Measurements from ENCODE around the gene PEAR1.

Gene PEAR1

GRCh38 chr1:156936191-156936590, 42.7 kb downstream of the PEAR1 start:
- DNase-seq (ENCODE audit: low read depth, low spot score) = no peak
- Histone ChIP-seq H3K4me3 (no peak overlapping the region), H3K9me3 (ENCODE audit: low read depth, low read length) (no peaks in the 10 kb centered on the region), H3K27ac (no peak overlapping the region), H3K36me3 (ENCODE audit: insufficient read depth, low read length) (no peaks in the 10 kb centered on the region), H3K9ac (ENCODE audit: insufficient read length) (no peak overlapping the region)
- no peak for TF ChIP-seq POLR2AphosphoS5 (IDR thresholded peaks at IDR 0.05; ENCODE audit: borderline replicate concordance, low read depth, low read length)
- TF ChIP-seq EZH2 (IDR thresholded peaks at IDR 0.05) = no peak
- no peak for TF ChIP-seq FOXP2 (optimal IDR thresholded peaks at IDR 0.05; ENCODE audit: control extremely low read depth, extremely low read length, insufficient read depth)

- no peak for DNase-seq (ENCODE audit: low read depth, low spot score)
- no peaks in the 10 kb centered on the region for H3K36me3 ChIP-seq (ENCODE audit: insufficient read depth, low read length)
- no peaks in the 10 kb centered on the region for H3K9me3 ChIP-seq (ENCODE audit: low read depth, low read length)
- H3K27ac ChIP-seq = no peak overlapping the region
- TF ChIP-seq EZH2 (IDR thresholded peaks at IDR 0.05) (no peak), FOXP2 (optimal IDR thresholded peaks at IDR 0.05; ENCODE audit: control extremely low read depth, extremely low read length, insufficient read depth) (no peak), POLR2AphosphoS5 (IDR thresholded peaks at IDR 0.05; ENCODE audit: borderline replicate concordance, low read depth, low read length) (no peak)
- no peak overlapping the region for H3K9ac ChIP-seq (ENCODE audit: insufficient read length)
- H3K4me3 ChIP-seq = no peak overlapping the region
Measured at GRCh38 chr1:156936721-156937220, 43.3 kb downstream of the PEAR1 start.

GRCh38 chr1:156937883-156938282, 44.4 kb downstream of the PEAR1 start:
- TF ChIP-seq FOXP2 (optimal IDR thresholded peaks at IDR 0.05; ENCODE audit: control extremely low read depth, extremely low read length, insufficient read depth) (no peak), POLR2AphosphoS5 (IDR thresholded peaks at IDR 0.05; ENCODE audit: borderline replicate concordance, low read depth, low read length) (no peak), EZH2 (IDR thresholded peaks at IDR 0.05) (no peak)
- Histone ChIP-seq H3K9ac (ENCODE audit: insufficient read length) (no peak overlapping the region), H3K27ac (no peak overlapping the region), H3K4me3 (no peak overlapping the region), H3K36me3 (ENCODE audit: insufficient read depth, low read length) (no peaks in the 10 kb centered on the region), H3K9me3 (ENCODE audit: low read depth, low read length) (no peaks in the 10 kb centered on the region)
- no peak for DNase-seq (ENCODE audit: low read depth, low spot score)

GRCh38 chr1:156938813-156939212, 45.3 kb downstream of the PEAR1 start:
- no peak for TF ChIP-seq EZH2 (IDR thresholded peaks at IDR 0.05)
- no peak for TF ChIP-seq POLR2AphosphoS5 (IDR thresholded peaks at IDR 0.05; ENCODE audit: borderline replicate concordance, low read depth, low read length)
- TF ChIP-seq FOXP2 (optimal IDR thresholded peaks at IDR 0.05; ENCODE audit: control extremely low read depth, extremely low read length, insufficient read depth) = no peak
- Histone ChIP-seq H3K27ac (no peak overlapping the region), H3K4me3 (no peak overlapping the region), H3K36me3 (ENCODE audit: insufficient read depth, low read length) (no peaks in the 10 kb centered on the region), H3K9me3 (ENCODE audit: low read depth, low read length) (no peaks in the 10 kb centered on the region), H3K9ac (ENCODE audit: insufficient read length) (no peak overlapping the region)
- no peak for DNase-seq (ENCODE audit: low read depth, low spot score)

DNA sequence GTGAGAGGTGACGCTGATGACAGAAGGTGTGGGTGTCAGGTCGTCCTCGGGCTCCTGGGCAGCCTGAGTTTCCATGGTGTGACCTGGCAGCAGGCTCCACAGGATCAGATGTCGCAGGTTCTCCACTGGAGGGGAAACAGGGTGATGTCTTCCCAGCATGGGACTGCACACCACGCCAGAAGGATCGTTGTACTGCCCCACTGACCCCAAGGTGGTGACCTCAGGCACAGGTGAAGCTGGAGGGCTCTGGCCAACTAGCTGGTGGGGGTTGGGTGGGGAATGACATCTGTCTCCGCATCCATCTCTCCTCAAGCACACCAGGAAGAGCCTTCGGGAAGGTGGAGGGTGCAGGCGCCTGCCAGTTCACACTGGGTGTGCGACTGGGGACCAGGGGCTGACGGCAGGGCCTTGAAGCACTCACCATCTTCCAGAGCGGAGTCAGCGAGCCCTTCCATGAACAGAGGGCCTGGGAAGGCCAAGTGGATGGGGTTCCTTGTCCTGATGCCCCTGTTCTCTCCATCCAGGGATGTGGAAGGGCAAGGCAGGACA, 46.3 kb downstream of the PEAR1 start:
- H3K27ac ChIP-seq = no peak overlapping the region
- no peak overlapping the region for H3K9ac ChIP-seq (ENCODE audit: insufficient read length)
- H3K4me3 ChIP-seq = no peak overlapping the region
- DNase-seq (ENCODE audit: low read depth, low spot score) = no peak
- H3K36me3 ChIP-seq (ENCODE audit: insufficient read depth, low read length) = no peaks in the 10 kb centered on the region; the same call in 1 of the 2 replicates
- H3K9me3 ChIP-seq (ENCODE audit: low read depth, low read length) = no peaks in the 10 kb centered on the region
- TF ChIP-seq EZH2 (IDR thresholded peaks at IDR 0.05) (no peak), FOXP2 (optimal IDR thresholded peaks at IDR 0.05; ENCODE audit: control extremely low read depth, extremely low read length, insufficient read depth) (no peak), POLR2AphosphoS5 (IDR thresholded peaks at IDR 0.05; ENCODE audit: borderline replicate concordance, low read depth, low read length) (no peak)

- no peak for TF ChIP-seq POLR2AphosphoS5 (IDR thresholded peaks at IDR 0.05; ENCODE audit: borderline replicate concordance, low read depth, low read length)
- no peak for TF ChIP-seq FOXP2 (optimal IDR thresholded peaks at IDR 0.05; ENCODE audit: control extremely low read depth, extremely low read length, insufficient read depth)
- no peak for TF ChIP-seq EZH2 (IDR thresholded peaks at IDR 0.05)
- H3K27ac ChIP-seq = no peak overlapping the region
- no peaks in the 10 kb centered on the region for H3K9me3 ChIP-seq (ENCODE audit: low read depth, low read length)
- H3K36me3 ChIP-seq (ENCODE audit: insufficient read depth, low read length) = no peaks in the 10 kb centered on the region; the same call in 1 of the 2 replicates
- no peak overlapping the region for H3K4me3 ChIP-seq
- no peak for DNase-seq (ENCODE audit: low read depth, low spot score)
- no peak overlapping the region for H3K9ac ChIP-seq (ENCODE audit: insufficient read length)
Measured at GRCh38 chr1:156941675-156942074, 48.2 kb downstream of the PEAR1 start.

- Histone ChIP-seq H3K36me3 (ENCODE audit: insufficient read depth, low read length) (no peaks in the 10 kb centered on the region; the same call in 1 of the 2 replicates), H3K9ac (ENCODE audit: insufficient read length) (no peak overlapping the region), H3K4me3 (no peak overlapping the region), H3K9me3 (ENCODE audit: low read depth, low read length) (no peaks in the 10 kb centered on the region), H3K27ac (no peak overlapping the region)
- TF ChIP-seq FOXP2 (optimal IDR thresholded peaks at IDR 0.05; ENCODE audit: control extremely low read depth, extremely low read length, insufficient read depth) (no peak), POLR2AphosphoS5 (IDR thresholded peaks at IDR 0.05; ENCODE audit: borderline replicate concordance, low read depth, low read length) (no peak), EZH2 (IDR thresholded peaks at IDR 0.05) (no peak)
- DNase-seq (ENCODE audit: low read depth, low spot score) = no peak
Measured at GRCh38 chr1:156942176-156942575, 48.7 kb downstream of the PEAR1 start.

- no peaks in the 10 kb centered on the region; the same call in 1 of the 2 replicates for H3K36me3 ChIP-seq (ENCODE audit: insufficient read depth, low read length)
- H3K9me3 ChIP-seq (ENCODE audit: low read depth, low read length) = no peaks in the 10 kb centered on the region
- no peak for TF ChIP-seq POLR2AphosphoS5 (IDR thresholded peaks at IDR 0.05; ENCODE audit: borderline replicate concordance, low read depth, low read length)
- no peak for TF ChIP-seq EZH2 (IDR thresholded peaks at IDR 0.05)
- TF ChIP-seq FOXP2 (optimal IDR thresholded peaks at IDR 0.05; ENCODE audit: control extremely low read depth, extremely low read length, insufficient read depth) = no peak
Measured at GRCh38 chr1:156942576-156942975, 49.1 kb downstream of the PEAR1 start.

GRCh38 chr1:156943756-156944155, 50.2 kb downstream of the PEAR1 start:
- Histone ChIP-seq H3K36me3 (ENCODE audit: insufficient read depth, low read length) (no peaks in the 10 kb centered on the region; the same call in 1 of the 2 replicates), H3K4me3 (no peak overlapping the region), H3K9ac (ENCODE audit: insufficient read length) (no peak overlapping the region), H3K27ac (no peak overlapping the region), H3K9me3 (ENCODE audit: low read depth, low read length) (no peaks in the 10 kb centered on the region)
- no peak for DNase-seq (ENCODE audit: low read depth, low spot score)
- TF ChIP-seq FOXP2 (optimal IDR thresholded peaks at IDR 0.05; ENCODE audit: control extremely low read depth, extremely low read length, insufficient read depth) = no peak
- TF ChIP-seq POLR2AphosphoS5 (IDR thresholded peaks at IDR 0.05; ENCODE audit: borderline replicate concordance, low read depth, low read length) = no peak
- TF ChIP-seq EZH2 (IDR thresholded peaks at IDR 0.05) = no peak

More at GRCh38 chr1:156942576-156942975, 49.1 kb downstream of the PEAR1 start:
- no peak for DNase-seq (ENCODE audit: low read depth, low spot score)
- Histone ChIP-seq H3K9ac (ENCODE audit: insufficient read length) (no peak overlapping the region), H3K4me3 (no peak overlapping the region), H3K27ac (no peak overlapping the region)
